Stimulated activated naive CD8-positive, alpha-beta T cell treated with anti-CD3 and anti-CD28 coated beads, Interleukin-15, Interleukin-2, amounts not matched to agents 100 U/mL and 50 U/mL, for 24 hours (primary cell): ENCODE results near the gene HYAL3.

ENCODE experiments used
- ATAC-seq: fragments of 150-1000 bp; cut with Tn5 transposase; one replicate; pipeline ENCODE4 v1.10.0; 2021
- DNase-seq: peaks from one replicate; pipeline ENCODE4 v3.0.0; 2021

HYAL3 gene, protein sequence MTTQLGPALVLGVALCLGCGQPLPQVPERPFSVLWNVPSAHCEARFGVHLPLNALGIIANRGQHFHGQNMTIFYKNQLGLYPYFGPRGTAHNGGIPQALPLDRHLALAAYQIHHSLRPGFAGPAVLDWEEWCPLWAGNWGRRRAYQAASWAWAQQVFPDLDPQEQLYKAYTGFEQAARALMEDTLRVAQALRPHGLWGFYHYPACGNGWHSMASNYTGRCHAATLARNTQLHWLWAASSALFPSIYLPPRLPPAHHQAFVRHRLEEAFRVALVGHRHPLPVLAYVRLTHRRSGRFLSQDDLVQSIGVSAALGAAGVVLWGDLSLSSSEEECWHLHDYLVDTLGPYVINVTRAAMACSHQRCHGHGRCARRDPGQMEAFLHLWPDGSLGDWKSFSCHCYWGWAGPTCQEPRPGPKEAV

DNA sequence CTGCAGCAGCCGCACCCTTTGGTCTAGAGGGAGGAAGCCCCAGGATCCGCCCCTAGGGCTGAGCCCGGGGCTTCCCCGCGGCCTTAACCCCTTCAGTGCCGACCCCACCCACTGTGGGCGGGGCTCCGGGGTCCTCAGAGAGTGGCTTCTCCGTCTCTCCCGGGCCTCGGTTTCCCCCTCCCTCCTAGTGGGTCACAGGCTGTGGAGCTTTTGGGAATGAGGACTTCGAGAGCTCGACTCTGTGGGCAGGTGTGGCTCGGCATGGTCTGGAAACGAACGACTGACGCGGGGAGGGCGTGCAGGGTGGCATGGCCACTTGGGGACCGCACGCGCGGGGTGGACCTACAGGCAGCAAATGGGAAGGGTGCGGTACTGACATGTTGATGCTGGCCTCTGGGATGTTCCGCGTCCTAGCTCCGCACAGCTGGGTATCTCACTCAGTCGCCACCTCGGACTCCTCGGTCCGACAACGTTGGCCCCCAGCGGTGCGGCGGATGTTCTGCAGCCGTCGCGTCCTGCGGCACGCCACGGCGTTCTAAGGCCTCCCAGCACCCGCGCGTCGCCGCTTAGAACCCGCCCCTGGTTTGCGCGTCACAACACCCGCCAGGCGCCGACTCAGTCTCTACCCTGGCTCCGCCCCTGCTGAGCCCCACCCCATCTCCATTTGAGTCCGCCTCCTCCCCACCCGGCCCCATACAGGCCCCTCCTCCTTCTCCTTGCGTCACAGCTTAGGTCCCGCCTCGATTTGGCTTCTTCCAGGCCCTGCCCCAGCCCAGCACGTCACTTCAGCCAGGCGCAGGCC is at the start of gene HYAL3, which contains the start of gene NAA80:
HYAL3 (minus strand) TSS at position 570 of the 802 bp plus-strand sequence. CDS start 3,803 bp downstream, outside the sequence.
NAA80 (minus strand) TSS at position 570 of the 802 bp plus-strand sequence. CDS start 1,942 bp downstream, outside the sequence.
- ATAC-seq = peak; percentile 87
- DNase-seq = peak; percentile 99

DNA sequence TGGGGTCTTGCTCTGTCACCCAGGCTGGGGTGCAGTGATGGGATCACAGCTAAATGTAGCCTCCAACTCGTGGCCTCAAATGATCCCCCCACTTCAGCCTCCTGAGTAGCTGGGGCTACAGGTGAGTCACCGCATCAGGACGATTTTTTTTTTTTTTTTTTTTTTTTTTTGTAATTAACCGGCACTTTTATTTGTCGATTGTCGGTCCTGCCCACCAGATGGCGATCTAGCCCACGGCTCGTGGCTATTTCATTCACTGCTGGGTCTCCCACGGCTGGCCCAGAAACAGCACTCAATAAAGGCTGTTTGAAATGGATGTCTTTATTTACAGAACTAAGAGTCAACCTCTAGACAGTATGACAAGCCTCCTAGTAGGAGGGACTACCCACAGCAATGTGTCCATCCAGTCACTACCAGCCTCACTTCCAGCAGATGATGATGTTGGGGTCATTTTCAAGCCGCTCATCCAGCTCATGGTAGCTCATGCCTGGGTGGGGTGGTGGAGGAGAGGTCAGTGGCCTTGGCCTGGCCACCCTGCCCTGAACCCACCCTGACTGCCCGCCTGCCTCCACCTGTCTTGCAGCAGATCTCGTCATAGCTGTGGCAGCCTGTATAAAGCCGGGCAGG is 48.1 kb upstream of the HYAL3 start:
- DNase-seq (peak; percentile 76), ATAC-seq (no peak)

DNA sequence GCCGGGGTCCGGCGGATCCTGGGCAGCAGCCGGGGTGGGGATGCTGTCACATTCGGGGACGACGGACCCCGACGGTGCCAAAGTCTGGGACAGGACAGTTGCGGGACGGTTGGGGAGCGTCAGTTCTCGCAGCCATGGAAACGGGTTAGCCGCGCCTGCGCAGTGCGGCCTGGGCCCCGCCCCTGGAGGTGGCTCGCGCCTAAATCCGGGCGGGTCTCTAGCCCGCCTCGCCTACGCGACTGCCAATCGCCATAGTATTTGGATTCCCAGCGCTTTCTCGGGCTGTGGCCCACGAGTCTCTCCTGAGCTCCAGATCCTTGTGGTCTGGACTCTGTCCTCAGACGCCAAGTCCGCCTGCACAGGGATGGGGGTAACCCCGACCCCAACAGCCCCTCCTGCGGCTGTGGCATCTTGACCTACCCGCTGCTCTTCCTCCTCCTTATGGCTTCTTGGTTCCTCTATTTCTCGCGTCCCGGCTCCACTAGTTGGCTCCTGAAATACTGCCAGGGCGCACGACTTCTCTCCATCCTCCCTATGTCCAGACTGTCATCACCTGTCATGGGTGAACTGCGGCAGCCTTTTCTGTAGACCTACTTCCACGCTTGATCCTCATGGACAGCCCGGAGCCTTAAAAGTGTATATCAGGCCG is 46.5 kb upstream of the HYAL3 start, which contains the start of gene ZMYND10:
ZMYND10 (minus strand) TSS at position 147 of the 649 bp plus-strand sequence. CDS start 153 bp downstream, outside the sequence.
- peak; percentile 11 for ATAC-seq
- peak; percentile 82 for DNase-seq

GRCh38 chr3:50345008-50345407 is 45.8 kb upstream of the HYAL3 start:
- no peak for DNase-seq
- no peak for ATAC-seq

DNA sequence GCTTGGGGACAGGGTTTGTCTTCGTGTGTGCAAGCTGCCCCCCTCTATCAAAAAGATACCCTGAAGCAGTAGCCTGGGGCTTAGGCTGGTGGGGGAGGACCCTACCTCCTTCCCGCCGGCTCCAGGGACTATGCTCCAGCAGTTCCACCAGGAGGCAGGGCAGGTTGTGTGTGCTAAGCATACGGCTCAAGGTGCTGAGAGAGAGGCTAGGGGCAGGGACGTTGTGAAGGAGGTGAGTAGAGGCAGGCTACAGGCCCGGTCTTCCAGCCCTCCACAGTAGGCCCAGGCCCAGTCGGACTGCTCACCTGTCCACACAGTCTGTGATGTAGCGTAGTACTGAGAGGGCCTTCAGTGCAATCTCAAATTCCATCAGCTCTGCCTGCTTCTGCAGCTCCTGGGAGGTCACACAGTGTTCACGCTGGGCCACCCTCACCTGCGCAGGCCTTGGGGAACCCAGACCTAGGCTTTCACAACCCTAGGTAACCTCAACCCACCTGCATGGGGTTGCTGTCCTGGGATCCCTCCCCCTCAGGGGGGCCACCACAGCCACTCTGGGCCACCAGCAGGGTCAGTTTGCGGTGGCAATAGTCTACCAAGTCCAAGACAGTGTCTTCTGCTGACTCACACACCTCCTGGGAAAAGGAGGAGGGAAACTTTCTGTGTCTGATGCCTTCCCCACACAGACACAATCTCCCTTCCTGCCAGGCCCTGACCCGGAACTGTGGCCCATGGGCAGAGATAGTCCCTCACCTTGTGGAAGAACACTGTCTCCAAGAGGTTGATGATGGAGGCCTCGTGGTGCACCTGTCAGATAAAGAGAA is 43.8 kb upstream of the HYAL3 start:
- DNase-seq (no peak), ATAC-seq (no peak)

GRCh38 chr3:50341996-50342650 is 42.9 kb upstream of the HYAL3 start:
- DNase-seq = no peak
- ATAC-seq = no peak

- DNase-seq (no peak), ATAC-seq (no peak)
Observed at GRCh38 chr3:50341537-50341936, 42.3 kb upstream of the HYAL3 start.

- ATAC-seq (peak; percentile 55), DNase-seq (peak; percentile 85)
Observed at GRCh38 chr3:50340448-50341329, 41.5 kb upstream of the HYAL3 start, which contains the start of gene RASSF1. TSS of gene RASSF1 (minus strand) at chr3:50340836. CDS start at chr3:50340805, 31 bp downstream.

DNA sequence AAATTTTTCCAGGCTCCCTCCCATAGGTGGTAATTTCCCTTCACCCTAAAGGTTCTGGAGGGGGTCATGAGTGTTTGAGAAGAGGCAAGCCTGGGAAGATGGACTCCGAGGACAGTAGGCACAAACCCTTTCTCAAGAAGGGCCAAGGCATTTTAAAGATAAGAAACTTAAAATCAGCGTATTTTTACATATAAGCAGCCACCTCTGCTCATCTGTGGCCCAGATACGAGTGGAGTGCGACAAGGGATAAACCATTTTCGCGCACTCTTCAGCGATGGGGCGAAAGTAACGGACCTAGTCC is 40.9 kb upstream of the HYAL3 start:
- no peak for ATAC-seq
- DNase-seq = no peak

DNA sequence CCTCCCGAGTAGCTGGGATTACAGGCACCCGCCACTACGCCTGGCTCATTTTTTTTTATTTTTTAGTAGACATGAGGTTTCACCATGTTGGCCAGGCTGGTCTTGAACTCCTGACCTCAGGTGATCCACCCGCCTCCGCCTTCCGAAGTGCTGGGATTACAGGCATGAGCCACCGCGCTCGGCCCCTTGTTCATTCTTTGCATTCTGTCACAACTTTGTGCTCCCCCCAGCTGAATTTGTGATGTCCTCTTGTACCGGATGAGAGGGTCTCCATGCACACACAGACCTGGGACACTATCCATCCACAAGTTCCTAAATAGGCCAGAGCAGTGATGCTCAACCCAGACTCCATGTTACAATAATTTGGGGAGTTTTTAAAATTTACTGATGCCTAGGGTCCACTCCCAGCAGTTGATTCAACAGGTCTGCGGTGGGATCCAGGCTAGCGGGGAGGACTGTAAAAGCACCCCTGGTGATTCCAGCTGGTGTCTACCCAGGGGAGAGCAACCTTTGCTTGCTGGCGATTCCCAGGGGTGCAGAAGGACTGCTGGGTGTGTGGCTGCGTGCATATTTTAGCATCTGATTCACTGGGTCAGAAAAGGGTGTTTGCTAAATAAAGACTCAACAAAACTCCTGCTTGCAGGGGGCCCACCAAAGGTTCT is 40.4 kb upstream of the HYAL3 start:
- no peak for DNase-seq
- ATAC-seq = no peak

GRCh38 chr3:50338965-50339364 is 39.8 kb upstream of the HYAL3 start:
- DNase-seq (no peak), ATAC-seq (no peak)

- DNase-seq = peak; percentile 99
- ATAC-seq = peak; percentile 78
Observed at GRCh38 chr3:50337175-50337861, 38.1 kb upstream of the HYAL3 start.

GRCh38 chr3:50336452-50337174 is 37.4 kb upstream of the HYAL3 start:
- DNase-seq (no peak), ATAC-seq (peak; percentile 12)

DNA sequence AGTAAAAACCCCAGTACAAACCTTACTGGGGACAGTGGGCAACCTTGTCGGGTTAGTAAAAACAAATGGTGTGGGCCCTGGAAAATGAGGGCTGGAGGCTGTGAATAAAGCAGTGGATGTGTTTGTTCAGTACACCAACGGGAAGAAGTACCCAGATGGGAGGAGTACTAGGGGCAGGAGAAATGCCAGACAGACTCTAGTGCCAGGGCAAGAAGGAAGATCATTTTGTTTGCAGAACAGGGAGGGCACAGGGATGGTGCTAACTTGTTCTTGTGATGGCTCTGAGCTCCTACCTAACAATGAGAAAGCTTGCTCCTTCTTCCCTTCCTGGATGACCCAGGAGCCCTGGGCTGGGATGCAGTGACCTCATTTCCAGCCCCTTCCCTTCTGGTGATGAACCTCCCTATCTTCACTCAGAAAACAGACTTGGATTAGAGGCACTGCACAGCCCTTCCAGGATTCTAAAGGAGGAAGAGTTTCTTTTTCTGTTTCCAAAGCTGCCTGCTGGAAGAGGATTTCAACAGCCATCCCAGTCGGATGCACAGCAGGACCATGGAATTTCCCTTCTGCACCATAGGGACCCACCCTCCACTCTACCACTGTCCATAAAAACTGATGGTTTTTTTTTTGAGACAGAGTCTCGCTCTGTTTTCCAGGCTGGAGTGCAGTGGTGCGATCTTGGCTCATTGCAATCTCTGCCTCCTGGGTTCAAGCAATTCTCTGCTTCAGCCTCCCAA is 35.3 kb upstream of the HYAL3 start:
- no peak for DNase-seq
- no peak for ATAC-seq

DNA sequence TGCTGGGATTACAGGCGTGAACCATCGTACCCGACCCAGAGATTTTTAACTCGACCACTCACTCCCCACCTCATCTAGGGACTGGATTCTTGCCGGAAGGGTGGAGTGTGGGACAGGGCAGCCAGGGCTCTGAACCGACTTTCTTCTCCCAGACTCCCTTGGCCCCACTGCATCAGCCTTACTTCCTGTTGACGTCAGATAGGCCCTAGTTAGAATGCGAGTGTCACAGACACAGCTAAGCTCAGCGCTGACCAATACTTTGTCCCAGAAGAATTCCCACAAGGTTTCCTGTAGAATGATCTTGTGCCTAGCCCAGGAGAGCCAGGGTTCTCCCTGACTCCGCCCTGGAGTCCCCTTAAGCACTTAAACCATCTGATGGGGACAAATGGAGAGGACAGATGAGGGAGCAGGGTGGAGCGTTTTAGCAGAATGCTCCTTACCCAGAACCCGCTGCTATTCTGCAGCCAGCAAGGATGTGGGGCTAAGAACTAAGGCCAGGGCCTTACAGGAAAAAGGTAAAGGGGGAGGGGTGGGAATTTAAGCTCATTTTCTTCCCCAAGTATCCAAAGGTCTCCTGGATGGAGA is 34.6 kb upstream of the HYAL3 start:
- ATAC-seq (no peak), DNase-seq (no peak)

- DNase-seq = no peak
- no peak for ATAC-seq
Observed at GRCh38 chr3:50331364-50331907, 32.2 kb upstream of the HYAL3 start.
